H1 (cell line): ENCODE data around the gene TBCD.

Experiments used
- GABPA ChIP-seq: IDR thresholded peaks from 2 replicates; pipeline ENCODE4 v1.6.1; 2011; ENCODE audit warnings: mild to moderate bottlenecking, low read length, moderate library complexity, borderline replicate concordance; ENCODE audit not compliant: insufficient read depth
- KDM5A ChIP-seq: fragments of 200-600 bp; IDR thresholded peaks from 2 replicates; pipeline ENCODE4 v1.7.1; 2012; ENCODE audit warnings: mild to moderate bottlenecking, low read length, inconsistent platforms, mixed read lengths
- NRF1 ChIP-seq: IDR thresholded peaks from 2 replicates; pipeline ENCODE4 v1.6.1; 2011; ENCODE audit warnings: mild to moderate bottlenecking, low read depth, low read length, improper control_type of control experiment
- POLR2A ChIP-seq, 2 experiments: IDR thresholded peaks; 1 replicate in 1 of 2; 2 replicates in 1 of 2; pipeline ENCODE4 v1.6.1; 2011; ENCODE audit warnings: low read depth in 2 of 2, low read length in 2 of 2, mild to moderate bottlenecking in 2 of 2; ENCODE audit errors: control extremely low read depth in 1 of 2
- RAD21 ChIP-seq, 2 experiments: IDR thresholded peaks in 1 of 2; conservative IDR thresholded peaks in 1 of 2; 2 replicates each; pipeline ENCODE4 v1.6.1; 2011; ENCODE audit warnings: low read depth in 2 of 2, low read length in 2 of 2, improper control_type of control experiment in 1 of 2, inconsistent platforms in 1 of 2, mild to moderate bottlenecking in 1 of 2, moderate library complexity in 1 of 2
- TEAD4 ChIP-seq: IDR thresholded peaks from 2 replicates; pipeline ENCODE4 v1.6.1; 2012; ENCODE audit warnings: low read depth, low read length, inconsistent platforms, mixed read lengths
- TF ChIP-seq, protein P1 (sequence below), 3 experiments: IDR thresholded peaks; 1 replicate in 2 of 3; 2 replicates in 1 of 3; pipeline versions ENCODE4 v1.5.1 to v1.6.1; 2011; ENCODE audit warnings: low read length in 3 of 3, mild to moderate bottlenecking in 3 of 3, inconsistent platforms in 2 of 3, low read depth in 1 of 3, moderate library complexity in 1 of 3; ENCODE audit not compliant: insufficient read depth in 1 of 3; ENCODE audit errors: control extremely low read depth in 1 of 3

DNA sequence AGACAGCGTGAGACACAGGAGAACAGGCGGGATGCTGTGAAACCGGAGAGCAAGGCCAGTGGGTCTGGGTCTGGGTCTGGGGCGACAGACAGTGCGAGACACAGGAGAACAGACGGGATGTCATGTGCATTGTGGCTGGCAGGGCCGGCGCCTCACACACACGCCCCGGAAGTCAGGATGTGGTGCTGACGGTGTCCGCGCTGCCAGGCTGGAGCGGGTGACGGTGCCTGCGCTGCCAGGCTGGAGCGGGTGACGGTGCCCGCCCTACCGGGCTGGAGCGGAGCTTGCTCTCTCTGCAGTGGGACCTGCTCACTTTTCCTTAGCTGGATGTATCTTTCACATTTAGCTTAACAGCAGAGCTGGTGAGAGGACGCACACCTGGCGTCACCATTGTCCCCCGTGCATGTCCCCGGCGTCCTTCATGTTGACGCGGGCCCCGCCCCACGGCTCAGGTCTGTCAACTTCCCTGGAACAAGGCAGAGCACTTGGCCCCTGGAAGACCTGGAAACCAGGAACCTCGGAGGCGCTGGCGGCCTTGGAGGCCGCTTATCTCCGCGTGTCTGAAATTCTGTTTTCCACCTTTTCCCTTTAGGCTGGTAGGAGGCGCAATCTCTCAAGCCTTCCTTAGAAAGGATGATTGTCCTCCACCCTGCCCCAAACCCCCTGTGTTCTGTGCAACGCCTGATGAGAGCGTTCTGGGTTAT, 131.0 kb downstream of the TBCD start:
- TF ChIP-seq, protein P1, sequence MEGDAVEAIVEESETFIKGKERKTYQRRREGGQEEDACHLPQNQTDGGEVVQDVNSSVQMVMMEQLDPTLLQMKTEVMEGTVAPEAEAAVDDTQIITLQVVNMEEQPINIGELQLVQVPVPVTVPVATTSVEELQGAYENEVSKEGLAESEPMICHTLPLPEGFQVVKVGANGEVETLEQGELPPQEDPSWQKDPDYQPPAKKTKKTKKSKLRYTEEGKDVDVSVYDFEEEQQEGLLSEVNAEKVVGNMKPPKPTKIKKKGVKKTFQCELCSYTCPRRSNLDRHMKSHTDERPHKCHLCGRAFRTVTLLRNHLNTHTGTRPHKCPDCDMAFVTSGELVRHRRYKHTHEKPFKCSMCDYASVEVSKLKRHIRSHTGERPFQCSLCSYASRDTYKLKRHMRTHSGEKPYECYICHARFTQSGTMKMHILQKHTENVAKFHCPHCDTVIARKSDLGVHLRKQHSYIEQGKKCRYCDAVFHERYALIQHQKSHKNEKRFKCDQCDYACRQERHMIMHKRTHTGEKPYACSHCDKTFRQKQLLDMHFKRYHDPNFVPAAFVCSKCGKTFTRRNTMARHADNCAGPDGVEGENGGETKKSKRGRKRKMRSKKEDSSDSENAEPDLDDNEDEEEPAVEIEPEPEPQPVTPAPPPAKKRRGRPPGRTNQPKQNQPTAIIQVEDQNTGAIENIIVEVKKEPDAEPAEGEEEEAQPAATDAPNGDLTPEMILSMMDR (IDR thresholded peaks at IDR 0.05; ENCODE audit: control extremely low read depth in 1 of 3, insufficient read depth in 1 of 3, low read depth in 1 of 3, low read length in 3 of 3) = no peak
- TF ChIP-seq GABPA (no peak), NRF1 (no peak), TEAD4 (no peak), RAD21 (IDR thresholded peaks at IDR 0.05 in 1 of 2, conservative IDR thresholded peaks at IDR 0.05 in 1 of 2; ENCODE audit: low read depth in 2 of 2, low read length in 2 of 2) (no peak), POLR2A (IDR thresholded peaks at IDR 0.05; ENCODE audit: control extremely low read depth in 1 of 2, low read depth in 2 of 2, low read length in 2 of 2) (no peak), KDM5A (no peak)
